ENCODE data around the gene TMEM130. TPM values are rescaled to one million over a fixed set of nuclear protein-coding genes. Genes with fewer than 3 reads are reported as not detected.
A peak's percentile ranks its signal among the peaks of the same experiment; 100 is the strongest.

TMEM130 gene
- total and polyA plus RNA-seq, 9 of the 15 experiments (the other 6 are each of a cell fraction or from before 2014, with no cell fraction given), result 0.07 TPM; not detected in 8

DNA sequence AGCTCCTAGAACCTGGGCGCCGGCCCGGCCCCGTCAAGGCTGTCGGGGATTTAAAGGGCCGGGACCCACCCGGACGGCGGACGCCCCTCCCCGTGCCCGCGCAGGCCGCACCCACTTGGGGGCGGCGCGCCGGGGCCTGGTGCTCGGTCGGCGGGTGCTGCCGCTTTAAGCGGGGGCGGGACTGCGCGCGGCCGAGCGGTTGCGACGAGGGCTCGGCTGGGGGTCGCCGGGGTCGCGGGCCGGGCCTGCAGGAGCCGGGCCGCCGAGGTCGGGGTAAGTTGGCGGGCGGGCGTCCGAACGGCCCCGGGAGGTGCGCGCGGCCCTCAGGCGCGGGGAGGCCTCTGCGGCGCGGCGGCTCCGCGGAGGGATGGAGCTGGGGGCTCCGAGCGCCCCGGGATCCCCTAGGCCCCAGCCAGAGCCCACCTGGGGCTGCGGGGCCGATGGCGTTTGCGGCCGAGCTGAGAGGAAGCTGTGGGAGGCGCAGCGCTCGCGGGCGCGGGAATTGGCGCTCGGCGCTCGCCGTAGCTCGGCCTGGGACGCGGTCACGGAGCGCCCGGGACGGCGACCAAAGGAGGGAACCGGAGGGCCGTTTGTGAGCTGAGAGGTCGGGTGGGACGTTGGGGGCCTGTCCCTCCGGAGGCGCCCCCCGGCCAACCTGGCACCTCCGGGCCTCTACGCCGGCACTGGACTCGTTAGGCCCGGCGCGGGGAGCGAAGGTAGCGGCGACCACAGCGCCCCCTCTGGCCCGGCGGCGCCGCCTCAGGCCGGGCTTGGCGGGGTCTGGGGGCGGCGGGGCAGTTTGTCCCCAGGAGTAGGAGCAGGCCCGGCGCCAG, 8.8 kb upstream of the TMEM130 start, which contains the start of gene TRRAP (continued):
- TF ChIP-seq MLX (CRISPR knock-in tag; conservative IDR thresholded peaks at IDR 0.05) (0 out of 4 replicates have a peak, but pooled peaks of 1 of the 2 experiments have one; percentile 74), SRSF3 (IDR thresholded peaks at IDR 0.05; ENCODE audit: insufficient read depth, low read length) (no peak), HNRNPH1 (optimal IDR thresholded peaks at IDR 0.05; ENCODE audit: low read depth, low read length) (no peak), CBX3 (IDR thresholded peaks at IDR 0.05; ENCODE audit: borderline replicate concordance in 1 of 2, low read length in 2 of 2) (no peak), TCFL5 (CRISPR knock-in tag; conservative IDR thresholded peaks at IDR 0.05) (no peak), NFYB (IDR thresholded peaks at IDR 0.05; ENCODE audit: extremely low read depth, insufficient read length) (no peak), SIN3A (IDR thresholded peaks at IDR 0.05; ENCODE audit: borderline replicate concordance in 2 of 2, control insufficient read depth in 1 of 2, low read depth in 2 of 2, low read length in 2 of 2) (no peak; a peak in 2 of 4 replicates), TSC22D4 (tag; IDR thresholded peaks at IDR 0.05) (no peak), ZNF12 (CRISPR knock-in tag; IDR thresholded peaks at IDR 0.05) (peak; percentile 58; the same call in 1 of the 2 replicates), FOSL1 (tag; conservative IDR thresholded peaks at IDR 0.05) (no peak), PML (IDR thresholded peaks at IDR 0.05; ENCODE audit: low read length) (no peak), NR2C2 (CRISPR knock-in tag; IDR thresholded peaks at IDR 0.05) (no peak), NR2C2 (tag; IDR thresholded peaks at IDR 0.05) (peak; percentile 75), RBM39 (optimal IDR thresholded peaks at IDR 0.05; ENCODE audit: low read depth, low read length) (no peak), ETV6 (IDR thresholded peaks at IDR 0.05; ENCODE audit: borderline replicate concordance in 1 of 2, low read depth in 2 of 2, low read length in 1 of 2) (no peak), ETV6 (CRISPR knock-in tag; IDR thresholded peaks at IDR 0.05; ENCODE audit: borderline replicate concordance) (no peak), TOE1 (IDR thresholded peaks at IDR 0.05; ENCODE audit: borderline replicate concordance) (peak; percentile 76; the same call in 1 of the 2 replicates), TOE1 (CRISPR knock-in tag; IDR thresholded peaks at IDR 0.05; ENCODE audit: borderline replicate concordance, low read depth) (no peak), CTBP1 (IDR thresholded peaks at IDR 0.05; ENCODE audit: borderline replicate concordance) (peak; percentile 60; the same call in 1 of the 2 replicates), E2F6 (IDR thresholded peaks at IDR 0.05; ENCODE audit: borderline replicate concordance in 1 of 2, extremely low read depth in 1 of 2, insufficient read depth in 1 of 2, insufficient read length in 1 of 2, low read depth in 1 of 2, low read length in 1 of 2, poor library complexity in 1 of 2, severe bottlenecking in 1 of 2) (peak in 1 of 2 experiments; percentile 69)
- TF ChIP-seq, protein P1, sequence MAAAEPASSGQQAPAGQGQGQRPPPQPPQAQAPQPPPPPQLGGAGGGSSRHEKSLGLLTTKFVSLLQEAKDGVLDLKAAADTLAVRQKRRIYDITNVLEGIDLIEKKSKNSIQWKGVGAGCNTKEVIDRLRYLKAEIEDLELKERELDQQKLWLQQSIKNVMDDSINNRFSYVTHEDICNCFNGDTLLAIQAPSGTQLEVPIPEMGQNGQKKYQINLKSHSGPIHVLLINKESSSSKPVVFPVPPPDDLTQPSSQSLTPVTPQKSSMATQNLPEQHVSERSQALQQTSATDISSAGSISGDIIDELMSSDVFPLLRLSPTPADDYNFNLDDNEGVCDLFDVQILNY (CRISPR knock-in tag; IDR thresholded peaks at IDR 0.05), result no peak
- TF ChIP-seq, protein P2, sequence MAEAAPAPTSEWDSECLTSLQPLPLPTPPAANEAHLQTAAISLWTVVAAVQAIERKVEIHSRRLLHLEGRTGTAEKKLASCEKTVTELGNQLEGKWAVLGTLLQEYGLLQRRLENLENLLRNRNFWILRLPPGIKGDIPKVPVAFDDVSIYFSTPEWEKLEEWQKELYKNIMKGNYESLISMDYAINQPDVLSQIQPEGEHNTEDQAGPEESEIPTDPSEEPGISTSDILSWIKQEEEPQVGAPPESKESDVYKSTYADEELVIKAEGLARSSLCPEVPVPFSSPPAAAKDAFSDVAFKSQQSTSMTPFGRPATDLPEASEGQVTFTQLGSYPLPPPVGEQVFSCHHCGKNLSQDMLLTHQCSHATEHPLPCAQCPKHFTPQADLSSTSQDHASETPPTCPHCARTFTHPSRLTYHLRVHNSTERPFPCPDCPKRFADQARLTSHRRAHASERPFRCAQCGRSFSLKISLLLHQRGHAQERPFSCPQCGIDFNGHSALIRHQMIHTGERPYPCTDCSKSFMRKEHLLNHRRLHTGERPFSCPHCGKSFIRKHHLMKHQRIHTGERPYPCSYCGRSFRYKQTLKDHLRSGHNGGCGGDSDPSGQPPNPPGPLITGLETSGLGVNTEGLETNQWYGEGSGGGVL (CRISPR knock-in tag; IDR thresholded peaks at IDR 0.05), result no peak

All from K562 (cell line).